Measurements from ENCODE around the gene PRICKLE2.

Gene PRICKLE2

GRCh38 chr3:64104691-64105111 is 120.6 kb downstream of the PRICKLE2 start:
- Histone ChIP-seq H3K36me3 (no peaks in the 10 kb centered on the region), H3K27me3 (no peaks in the 10 kb centered on the region), H3K4me1 (ENCODE audit: control insufficient read depth in 1 of 2, insufficient read depth in 1 of 2, low read depth in 1 of 2, low read length in 1 of 2) (no peaks in the 10 kb centered on the region), H3K4me3 (ENCODE audit: low read depth in 1 of 2, low read length in 1 of 2) (no peak overlapping the region), H3K27ac (no peak overlapping the region), H3K9me3 (no peaks in the 10 kb centered on the region)
- TF ChIP-seq, protein P1, sequence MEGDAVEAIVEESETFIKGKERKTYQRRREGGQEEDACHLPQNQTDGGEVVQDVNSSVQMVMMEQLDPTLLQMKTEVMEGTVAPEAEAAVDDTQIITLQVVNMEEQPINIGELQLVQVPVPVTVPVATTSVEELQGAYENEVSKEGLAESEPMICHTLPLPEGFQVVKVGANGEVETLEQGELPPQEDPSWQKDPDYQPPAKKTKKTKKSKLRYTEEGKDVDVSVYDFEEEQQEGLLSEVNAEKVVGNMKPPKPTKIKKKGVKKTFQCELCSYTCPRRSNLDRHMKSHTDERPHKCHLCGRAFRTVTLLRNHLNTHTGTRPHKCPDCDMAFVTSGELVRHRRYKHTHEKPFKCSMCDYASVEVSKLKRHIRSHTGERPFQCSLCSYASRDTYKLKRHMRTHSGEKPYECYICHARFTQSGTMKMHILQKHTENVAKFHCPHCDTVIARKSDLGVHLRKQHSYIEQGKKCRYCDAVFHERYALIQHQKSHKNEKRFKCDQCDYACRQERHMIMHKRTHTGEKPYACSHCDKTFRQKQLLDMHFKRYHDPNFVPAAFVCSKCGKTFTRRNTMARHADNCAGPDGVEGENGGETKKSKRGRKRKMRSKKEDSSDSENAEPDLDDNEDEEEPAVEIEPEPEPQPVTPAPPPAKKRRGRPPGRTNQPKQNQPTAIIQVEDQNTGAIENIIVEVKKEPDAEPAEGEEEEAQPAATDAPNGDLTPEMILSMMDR (IDR thresholded peaks at IDR 0.05) = no peak

GRCh38 chr3:64104006-64104405 is 121.3 kb downstream of the PRICKLE2 start:
- TF ChIP-seq, protein P1 (IDR thresholded peaks at IDR 0.05) = no peak

DNA sequence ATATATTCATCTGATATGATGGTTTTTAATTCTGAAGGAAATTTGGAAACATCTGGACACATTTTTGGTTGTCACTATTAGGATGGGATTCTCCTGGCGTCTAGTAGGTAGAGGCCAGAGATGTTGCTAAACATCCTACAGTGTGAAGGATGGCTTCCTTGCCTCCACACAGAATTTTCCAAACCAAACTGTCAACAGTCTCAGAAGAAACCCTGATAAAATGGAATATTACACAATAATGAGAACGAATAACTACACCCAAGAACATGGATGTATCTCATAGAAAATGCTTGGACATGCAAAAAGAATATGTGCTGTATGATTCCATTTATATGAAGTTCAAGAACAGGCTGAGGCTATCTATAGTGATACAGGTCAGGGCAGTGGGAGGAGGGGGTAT is 122.1 kb downstream of the PRICKLE2 start:
- Histone ChIP-seq H3K4me1 (ENCODE audit: control insufficient read depth in 1 of 2, insufficient read depth in 1 of 2, low read depth in 1 of 2, low read length in 1 of 2) (no peaks in the 10 kb centered on the region), H3K4me3 (ENCODE audit: low read depth in 1 of 2, low read length in 1 of 2) (no peak overlapping the region), H3K27me3 (no peaks in the 10 kb centered on the region), H3K27ac (no peak overlapping the region), H3K36me3 (no peaks in the 10 kb centered on the region), H3K9me3 (no peaks in the 10 kb centered on the region)
- TF ChIP-seq, protein P1 (IDR thresholded peaks at IDR 0.05) = no peak

More at GRCh38 chr3:64104006-64104405, 121.3 kb downstream of the PRICKLE2 start:
- H3K36me3 ChIP-seq = no peaks in the 10 kb centered on the region
- no peaks in the 10 kb centered on the region for H3K4me1 ChIP-seq (ENCODE audit: control insufficient read depth in 1 of 2, insufficient read depth in 1 of 2, low read depth in 1 of 2, low read length in 1 of 2)
- no peaks in the 10 kb centered on the region for H3K27me3 ChIP-seq
- H3K27ac ChIP-seq = no peak overlapping the region
- no peaks in the 10 kb centered on the region for H3K9me3 ChIP-seq
- H3K4me3 ChIP-seq (ENCODE audit: low read depth in 1 of 2, low read length in 1 of 2) = no peak overlapping the region

GRCh38 chr3:64102147-64102546 is 123.1 kb downstream of the PRICKLE2 start:
- H3K36me3 ChIP-seq = no peaks in the 10 kb centered on the region
- no peak overlapping the region for H3K4me3 ChIP-seq (ENCODE audit: low read depth in 1 of 2, low read length in 1 of 2)
- no peaks in the 10 kb centered on the region for H3K27me3 ChIP-seq
- TF ChIP-seq, protein P1 (IDR thresholded peaks at IDR 0.05) = no peak
- no peaks in the 10 kb centered on the region for H3K4me1 ChIP-seq (ENCODE audit: control insufficient read depth in 1 of 2, insufficient read depth in 1 of 2, low read depth in 1 of 2, low read length in 1 of 2)
- H3K27ac ChIP-seq = no peak overlapping the region
- H3K9me3 ChIP-seq = no peaks in the 10 kb centered on the region

DNA sequence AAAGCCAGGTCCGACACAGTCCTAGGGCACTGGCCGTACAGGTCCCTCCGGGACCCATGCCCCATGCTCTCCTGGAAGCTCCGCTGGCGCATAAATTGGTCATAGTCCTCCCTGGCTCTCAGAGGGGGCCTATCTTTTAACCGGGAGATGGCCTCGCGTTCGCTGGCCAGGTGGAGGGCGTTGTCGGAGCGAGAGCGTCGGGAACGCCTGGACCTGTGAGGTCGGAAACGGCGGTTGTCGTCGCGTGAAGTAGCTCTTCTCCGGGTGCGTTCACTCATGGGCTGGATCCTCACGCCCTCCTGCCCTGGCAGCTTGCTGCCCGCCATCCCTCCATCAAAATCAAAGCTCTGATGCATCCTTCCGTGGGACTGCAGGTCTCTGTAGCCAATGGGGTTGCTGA is 126.0 kb downstream of the PRICKLE2 start:
- Histone ChIP-seq H3K4me3 (ENCODE audit: low read depth in 1 of 2, low read length in 1 of 2) (no peak overlapping the region), H3K27me3 (no peaks in the 10 kb centered on the region), H3K27ac (no peak overlapping the region), H3K36me3 (no peaks in the 10 kb centered on the region), H3K4me1 (ENCODE audit: control insufficient read depth in 1 of 2, insufficient read depth in 1 of 2, low read depth in 1 of 2, low read length in 1 of 2) (peaks cover 0 to 7% of the 10 kb centered on the region in 2 experiments), H3K9me3 (no peaks in the 10 kb centered on the region)
- TF ChIP-seq, protein P1 (IDR thresholded peaks at IDR 0.05) = no peak

DNA sequence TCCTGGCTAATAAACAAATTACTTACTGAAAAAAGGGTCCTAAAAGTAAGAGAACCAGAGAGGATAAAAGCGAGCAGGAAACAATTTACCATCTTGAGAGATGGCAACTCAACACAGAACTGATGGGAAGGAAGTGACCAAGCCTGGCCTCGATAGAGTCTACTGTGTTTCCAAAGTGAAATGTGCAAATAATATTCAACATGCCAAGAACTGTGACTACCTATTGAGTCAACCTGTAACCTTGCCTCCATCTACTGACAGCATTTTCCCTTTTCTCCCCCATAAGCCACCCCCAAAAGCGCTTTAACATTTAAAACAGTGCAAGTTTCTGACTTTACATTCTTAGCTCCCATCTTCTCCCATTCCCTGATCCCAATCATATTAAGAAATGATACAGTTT is 126.6 kb downstream of the PRICKLE2 start:
- Histone ChIP-seq H3K36me3 (no peaks in the 10 kb centered on the region), H3K4me1 (ENCODE audit: control insufficient read depth in 1 of 2, insufficient read depth in 1 of 2, low read depth in 1 of 2, low read length in 1 of 2) (peaks cover 0 to 7% of the 10 kb centered on the region in 2 experiments), H3K27ac (no peak overlapping the region), H3K9me3 (no peaks in the 10 kb centered on the region), H3K4me3 (ENCODE audit: low read depth in 1 of 2, low read length in 1 of 2) (no peak overlapping the region), H3K27me3 (no peaks in the 10 kb centered on the region)
- TF ChIP-seq, protein P1 (IDR thresholded peaks at IDR 0.05) = no peak

Measured in neutrophil (primary cell).